C4-2B (cell line): ENCODE results near the gene KCNMA1.

Experiments
- H3K27ac ChIP-seq: fragments of 450-650 bp; 2 replicates; pipeline ENCODE4 v1.5.1; 2017
- ZFX ChIP-seq: fragments of 450-650 bp; IDR thresholded peaks from 2 replicates; pipeline ENCODE4 v1.6.1; 2017
- TF ChIP-seq, protein P1 (sequence below): fragments of 450-650 bp; conservative IDR thresholded peaks from 2 replicates; pipeline ENCODE4 v1.5.1; 2017; ENCODE audit warnings: mild to moderate bottlenecking

KCNMA1 gene

DNA sequence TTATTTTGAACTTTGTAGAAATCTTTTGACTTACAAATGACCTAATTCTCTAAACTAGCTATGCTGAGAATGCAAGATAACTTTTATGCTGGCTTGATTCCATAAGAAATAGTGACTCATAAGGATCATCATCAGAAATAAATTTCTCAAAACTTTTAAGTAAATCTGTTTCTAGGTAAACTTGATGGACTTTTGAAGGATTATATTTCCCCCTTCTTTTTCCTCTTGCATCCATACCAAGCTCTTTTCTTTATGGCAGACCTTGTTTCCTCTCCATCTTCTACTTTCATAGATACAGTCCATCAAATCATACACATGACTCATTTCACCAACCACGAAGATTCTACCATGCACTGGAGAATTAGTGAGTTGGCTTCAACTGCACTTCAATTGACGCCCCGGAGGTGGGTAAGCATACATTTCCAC, 336.3 kb downstream of the KCNMA1 start:
- no peak for TF ChIP-seq ZFX
- TF ChIP-seq, protein P1, sequence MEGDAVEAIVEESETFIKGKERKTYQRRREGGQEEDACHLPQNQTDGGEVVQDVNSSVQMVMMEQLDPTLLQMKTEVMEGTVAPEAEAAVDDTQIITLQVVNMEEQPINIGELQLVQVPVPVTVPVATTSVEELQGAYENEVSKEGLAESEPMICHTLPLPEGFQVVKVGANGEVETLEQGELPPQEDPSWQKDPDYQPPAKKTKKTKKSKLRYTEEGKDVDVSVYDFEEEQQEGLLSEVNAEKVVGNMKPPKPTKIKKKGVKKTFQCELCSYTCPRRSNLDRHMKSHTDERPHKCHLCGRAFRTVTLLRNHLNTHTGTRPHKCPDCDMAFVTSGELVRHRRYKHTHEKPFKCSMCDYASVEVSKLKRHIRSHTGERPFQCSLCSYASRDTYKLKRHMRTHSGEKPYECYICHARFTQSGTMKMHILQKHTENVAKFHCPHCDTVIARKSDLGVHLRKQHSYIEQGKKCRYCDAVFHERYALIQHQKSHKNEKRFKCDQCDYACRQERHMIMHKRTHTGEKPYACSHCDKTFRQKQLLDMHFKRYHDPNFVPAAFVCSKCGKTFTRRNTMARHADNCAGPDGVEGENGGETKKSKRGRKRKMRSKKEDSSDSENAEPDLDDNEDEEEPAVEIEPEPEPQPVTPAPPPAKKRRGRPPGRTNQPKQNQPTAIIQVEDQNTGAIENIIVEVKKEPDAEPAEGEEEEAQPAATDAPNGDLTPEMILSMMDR, result no peak
- H3K27ac ChIP-seq, result no peak overlapping the region

DNA sequence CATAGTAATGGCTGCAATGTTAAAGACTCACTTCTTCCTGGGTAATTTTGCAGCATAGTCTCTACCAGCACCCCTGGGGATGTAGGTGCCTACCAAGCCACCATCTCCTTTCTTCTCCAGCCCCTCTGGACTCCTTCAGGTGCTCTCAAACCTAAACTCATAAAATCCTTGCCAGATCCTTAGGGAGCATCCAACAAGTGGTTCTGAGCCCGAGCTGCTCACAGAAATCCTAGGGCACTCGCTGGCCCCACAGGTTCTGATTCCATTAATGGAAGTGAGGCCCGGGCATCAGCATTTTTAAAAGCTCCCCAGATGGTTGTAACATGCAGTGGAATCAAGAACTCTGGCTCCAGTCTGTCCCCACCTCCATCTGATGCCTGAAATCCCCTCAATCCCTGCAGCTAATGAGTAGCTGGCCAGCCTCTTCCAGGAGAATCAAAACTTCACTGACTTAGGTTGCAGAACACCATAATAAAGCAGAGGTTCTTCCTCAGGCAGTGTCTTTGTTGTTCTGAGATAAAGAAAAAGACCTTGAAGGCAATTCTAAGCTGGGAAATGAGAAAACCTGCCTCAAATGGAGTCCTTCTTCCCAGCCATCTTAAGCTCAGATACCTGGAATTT, 336.8 kb downstream of the KCNMA1 start:
- TF ChIP-seq, protein P1, result no peak
- TF ChIP-seq ZFX, result no peak
- H3K27ac ChIP-seq, result no peak overlapping the region

DNA sequence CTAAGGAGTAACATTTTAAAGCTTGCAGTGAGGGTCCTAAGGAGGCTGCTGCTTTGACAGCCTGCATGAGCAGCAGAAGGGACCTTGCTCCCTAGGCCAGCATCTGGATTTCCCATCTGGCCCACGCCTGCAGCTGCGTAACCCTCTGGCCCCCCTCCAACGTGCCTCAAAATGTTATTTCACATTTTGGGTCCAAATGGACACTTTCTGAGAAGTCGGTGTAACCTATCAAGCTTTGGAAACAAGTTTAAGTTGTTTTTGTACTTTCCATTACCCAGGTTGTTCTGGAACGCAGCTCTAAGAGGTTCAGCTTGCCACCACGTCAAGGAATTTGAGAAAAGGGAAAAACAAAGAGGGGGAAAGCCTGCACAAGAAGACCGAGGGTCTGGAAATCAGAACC, 338.3 kb downstream of the KCNMA1 start:
- TF ChIP-seq, protein P1, result no peak
- TF ChIP-seq ZFX, result no peak
- H3K27ac ChIP-seq, result no peak overlapping the region

DNA sequence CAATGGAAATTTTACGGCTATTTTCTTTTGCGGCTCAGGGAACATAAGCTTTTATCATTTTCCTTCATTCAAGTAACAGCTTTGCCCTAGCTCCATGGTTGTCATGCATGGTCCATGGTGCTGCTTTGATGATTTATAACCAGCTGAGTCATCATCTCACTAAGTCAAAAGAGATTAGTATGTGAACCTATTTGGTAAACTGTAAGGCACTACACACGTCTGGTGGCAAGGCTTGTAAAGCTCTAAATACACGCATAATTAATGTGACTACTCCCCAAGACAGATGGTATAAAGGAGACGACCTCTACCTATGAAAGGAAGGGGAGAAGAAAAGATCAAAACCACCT, 340.2 kb downstream of the KCNMA1 start:
- TF ChIP-seq, protein P1, result no peak
- no peak for TF ChIP-seq ZFX
- H3K27ac ChIP-seq, result no peak overlapping the region

DNA sequence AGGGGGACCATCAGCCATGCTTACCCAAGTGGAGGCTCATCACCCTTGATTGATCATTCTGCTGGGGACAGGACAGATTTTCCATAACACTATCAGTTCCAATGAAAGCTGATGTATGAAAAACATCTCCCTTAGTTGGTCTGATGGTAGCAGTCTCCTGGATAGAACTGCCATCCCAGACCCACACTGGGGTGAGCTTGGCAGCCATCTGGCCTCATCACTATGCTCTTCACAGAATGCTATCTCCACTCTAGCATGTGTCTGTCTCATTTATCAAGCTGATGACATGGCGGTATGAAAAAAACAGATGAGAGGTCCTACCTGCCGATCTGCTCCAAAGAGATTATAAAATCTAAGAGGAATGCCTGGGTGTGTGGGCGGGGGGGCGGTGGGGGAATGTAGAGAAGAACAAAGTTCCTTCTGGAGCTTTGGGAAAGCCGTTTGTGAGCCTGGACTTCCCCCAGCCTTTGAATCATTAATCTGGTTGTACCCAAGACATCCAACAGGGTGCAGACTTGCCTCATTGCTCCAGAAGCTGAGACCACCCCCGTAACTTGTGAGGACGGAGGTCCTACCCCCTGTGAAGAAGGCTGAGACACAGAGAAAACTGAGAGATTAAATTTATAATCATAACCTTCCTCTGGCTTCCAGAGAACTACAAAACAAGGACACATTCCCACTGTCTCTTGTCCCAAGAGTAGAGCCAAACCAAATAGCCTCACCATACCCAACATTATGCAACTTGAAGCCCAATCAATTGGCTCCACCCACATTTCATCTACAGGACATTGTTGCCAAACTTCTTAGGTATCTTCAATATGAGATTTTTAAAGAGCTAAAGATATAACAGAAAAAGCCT, 340.8 kb downstream of the KCNMA1 start:
- no peak overlapping the region for H3K27ac ChIP-seq
- TF ChIP-seq, protein P1, result no peak
- TF ChIP-seq ZFX, result no peak

DNA sequence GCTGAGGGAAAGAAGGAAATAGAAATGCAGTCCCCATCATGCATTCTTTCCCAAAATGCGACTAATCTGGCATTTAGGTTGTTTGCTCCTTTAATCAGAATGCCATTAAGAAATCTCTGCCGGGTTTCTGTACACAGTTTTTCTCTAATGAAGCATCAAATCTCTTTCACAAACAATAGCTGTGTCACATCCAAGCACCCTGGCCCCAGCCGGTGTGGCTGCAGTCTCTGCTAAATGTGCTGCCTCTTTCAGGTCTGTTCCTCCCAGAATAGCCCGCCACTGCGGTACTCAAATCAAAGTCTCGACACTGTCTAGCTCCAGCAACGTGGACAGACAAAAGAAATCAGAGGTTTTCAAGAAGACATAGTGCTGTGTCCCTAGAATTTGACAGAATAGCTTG, 343.8 kb downstream of the KCNMA1 start:
- TF ChIP-seq, protein P1, result no peak
- no peak for TF ChIP-seq ZFX
- no peak overlapping the region for H3K27ac ChIP-seq

DNA sequence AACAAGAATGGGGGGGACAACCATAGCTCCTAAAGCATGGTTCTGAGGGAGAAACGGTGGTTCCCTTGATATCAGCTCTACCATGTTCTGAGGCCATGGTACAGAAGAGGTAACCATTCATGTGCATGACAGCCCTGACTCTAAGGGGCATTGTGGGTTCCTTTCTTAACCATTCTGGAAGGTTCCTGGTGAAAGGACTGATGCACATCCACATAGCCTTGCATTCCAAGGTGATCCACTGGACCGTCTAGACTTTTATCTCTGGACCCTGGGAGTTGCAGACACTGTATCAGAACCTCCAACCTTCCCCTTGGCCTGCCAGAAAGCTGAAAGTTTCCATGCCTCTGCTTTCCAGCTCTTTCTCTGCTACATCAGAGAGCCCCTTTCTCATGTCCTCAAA, 344.3 kb downstream of the KCNMA1 start:
- no peak overlapping the region; the same call in 1 of the 2 replicates for H3K27ac ChIP-seq
- no peak for TF ChIP-seq ZFX
- TF ChIP-seq, protein P1, result no peak
